ENCODE measurements around the gene RUNDC3A.
A peak's percentile ranks its signal among the peaks of the same experiment; 100 is the strongest.
"Not testable (repeated sequence)": the region's sequence is repeated elsewhere in the genome, so short reads cannot be mapped to it uniquely, and the experiment has no call there.

RUNDC3A gene

GRCh38 chr17:44320066-44320465, 11.7 kb downstream of the RUNDC3A start:
- DNase-seq (ENCODE audit: low read depth) = no peak

- DNase-seq (ENCODE audit: low read depth) = no peak
Measured at GRCh38 chr17:44321246-44322120, 13.1 kb downstream of the RUNDC3A start.

- DNase-seq (ENCODE audit: low read depth) = no peak
Measured at GRCh38 chr17:44322236-44322895, 14.0 kb downstream of the RUNDC3A start.

- no peak for DNase-seq (ENCODE audit: low read depth)
Measured at GRCh38 chr17:44323359-44324091, 15.1 kb downstream of the RUNDC3A start.

GRCh38 chr17:44324092-44324570, 15.7 kb downstream of the RUNDC3A start:
- no peak for DNase-seq (ENCODE audit: low read depth)

GRCh38 chr17:44324571-44325275, 16.3 kb downstream of the RUNDC3A start, which contains the start of gene SLC25A39:
TSS of gene SLC25A39 (minus strand) at chr17:44324823. CDS start at chr17:44323562, 1,261 bp downstream.
- peak; percentile 90 for DNase-seq (ENCODE audit: low read depth)

GRCh38 chr17:44326861-44327444, 18.6 kb downstream of the RUNDC3A start:
- DNase-seq (ENCODE audit: low read depth) = peak; percentile 92

- no peak for DNase-seq (ENCODE audit: low read depth)
Measured at GRCh38 chr17:44327715-44328449, 19.5 kb downstream of the RUNDC3A start.

- not testable (repeated sequence) for DNase-seq (ENCODE audit: low read depth)
Measured at GRCh38 chr17:44329516-44329915, 21.1 kb downstream of the RUNDC3A start.

- DNase-seq (ENCODE audit: low read depth) = not testable (repeated sequence)
Measured at GRCh38 chr17:44330263-44330662, 21.9 kb downstream of the RUNDC3A start.

- DNase-seq (ENCODE audit: low read depth) = peak; percentile 45
Measured at GRCh38 chr17:44331249-44331760, 22.9 kb downstream of the RUNDC3A start.

- DNase-seq (ENCODE audit: low read depth) = no peak
Measured at GRCh38 chr17:44333371-44333770, 25.0 kb downstream of the RUNDC3A start.

GRCh38 chr17:44334315-44334714, 25.9 kb downstream of the RUNDC3A start:
- no peak for DNase-seq (ENCODE audit: low read depth)

GRCh38 chr17:44334727-44335126, 26.3 kb downstream of the RUNDC3A start:
- no peak for DNase-seq (ENCODE audit: low read depth)

GRCh38 chr17:44335564-44335963, 27.2 kb downstream of the RUNDC3A start:
- no peak for DNase-seq (ENCODE audit: low read depth)

- no peak for DNase-seq (ENCODE audit: low read depth)
Measured at GRCh38 chr17:44335968-44336367, 27.6 kb downstream of the RUNDC3A start.

- DNase-seq (ENCODE audit: low read depth) = no peak
Measured at GRCh38 chr17:44338702-44339101, 30.3 kb downstream of the RUNDC3A start.

GRCh38 chr17:44340553-44340952, 32.2 kb downstream of the RUNDC3A start:
- not testable (repeated sequence) for DNase-seq (ENCODE audit: low read depth)

- DNase-seq (ENCODE audit: low read depth) = no peak
Measured at GRCh38 chr17:44343510-44344209, 35.3 kb downstream of the RUNDC3A start.

All from stimulated activated CD8-positive, alpha-beta memory T cell treated with anti-CD3 and anti-CD28 coated beads, Interleukin-12 subunit alpha, Interleukin-12 subunit beta, amount 100 ng/mL, for 1 hour (primary cell).